AG08396 (cell line): ENCODE results near the gene CXCR6.
"Not testable (repeated sequence)": the region's sequence is repeated elsewhere in the genome, so short reads cannot be mapped to it uniquely, and the experiment has no call there.

Experiments used
- DNase-seq: peaks from one replicate; pipeline ENCODE4 v3.0.0; 2012; ENCODE audit warnings: low spot score, mixed read lengths

CXCR6 gene

GRCh38 chr3:45988362-45988761 is 45.1 kb downstream of the CXCR6 start:
- DNase-seq = no peak

- peak; percentile 59 for DNase-seq
Measured at GRCh38 chr3:45988804-45989203, 45.5 kb downstream of the CXCR6 start.

GRCh38 chr3:45990181-45990580 is 46.9 kb downstream of the CXCR6 start:
- no peak for DNase-seq

GRCh38 chr3:45991341-45991740 is 48.1 kb downstream of the CXCR6 start:
- DNase-seq = no peak

GRCh38 chr3:45992133-45992729 is 49.0 kb downstream of the CXCR6 start:
- no peak for DNase-seq

- peak; percentile 44 for DNase-seq
Measured at GRCh38 chr3:45992821-45993221, 49.6 kb downstream of the CXCR6 start.

- no peak for DNase-seq
Measured at GRCh38 chr3:45993421-45994027, 50.3 kb downstream of the CXCR6 start.

GRCh38 chr3:45994419-45995235 is 51.4 kb downstream of the CXCR6 start:
- no peak for DNase-seq

GRCh38 chr3:45995236-45996192 is 52.2 kb downstream of the CXCR6 start, which contains the start of gene FYCO1:
Gene FYCO1 (minus strand): TSS chr3:45995824. CDS start chr3:45984910, 10,914 bp downstream.
- peak; percentile 93 for DNase-seq

GRCh38 chr3:45997499-45997898 is 54.2 kb downstream of the CXCR6 start:
- DNase-seq = not testable (repeated sequence)

GRCh38 chr3:45997942-45998341 is 54.7 kb downstream of the CXCR6 start:
- DNase-seq = no peak
